GM23338 (cell line): ENCODE data around the gene DCLK1. TPM values are rescaled to one million over a fixed set of nuclear protein-coding genes. Genes with fewer than 3 reads are reported as not detected.

Experiments
- ATAC-seq: fragments of 200-7000 bp; cut with Tn5 transposase; 3 replicates; pipeline ENCODE4 v1.9.1; 2020
- DNase-seq: peaks from one replicate; pipeline ENCODE4 v3.0.0-alpha.2; 2015; ENCODE audit warnings: low spot score
- H2AFZ ChIP-seq: fragments of 200-600 bp; sonication (generic); 2 replicates; pipeline ENCODE4 v1.8.0; 2016; ENCODE audit warnings: antibody characterized with exemption, mild to moderate bottlenecking, moderate library complexity
- H3F3A ChIP-seq: fragments of 200-600 bp; sonication (generic); replicated peaks from 2 replicates; pipeline ENCODE4 v1.8.0; 2017; ENCODE audit warnings: antibody characterized with exemption, mixed run types, low read depth
- H3K27ac ChIP-seq: fragments of 200-600 bp; sonication (generic); 2 replicates; pipeline ENCODE4 v1.6.1; 2016; ENCODE audit warnings: low read depth
- H3K27me3 ChIP-seq: fragments of 200-600 bp; sonication (generic); 2 replicates; pipeline ENCODE4 v1.8.0; 2016; ENCODE audit warnings: mild to moderate bottlenecking, mixed run types, moderate library complexity; ENCODE audit not compliant: insufficient read depth
- H3K36me3 ChIP-seq: fragments of 200-600 bp; sonication (generic); 2 replicates; pipeline ENCODE4 v1.8.0; 2016; ENCODE audit warnings: mild to moderate bottlenecking; ENCODE audit not compliant: insufficient read depth
- H3K4me1 ChIP-seq: fragments of 200-600 bp; sonication (generic); 2 replicates; pipeline ENCODE4 v1.8.0; 2016; ENCODE audit warnings: mild to moderate bottlenecking, moderate library complexity; ENCODE audit not compliant: insufficient read depth
- H3K4me2 ChIP-seq: fragments of 200-600 bp; sonication (generic); 2 replicates; pipeline ENCODE4 v1.7.1; 2017; ENCODE audit warnings: mixed run types
- H3K4me3 ChIP-seq: fragments of 200-600 bp; sonication (generic); 2 replicates; pipeline ENCODE4 v1.6.1; 2016; ENCODE audit warnings: mixed run types
- H3K79me2 ChIP-seq: fragments of 200-600 bp; sonication (generic); replicated peaks from 2 replicates; pipeline ENCODE4 v1.8.0; 2017; ENCODE audit warnings: mild to moderate bottlenecking; ENCODE audit not compliant: insufficient read depth
- H3K9me2 ChIP-seq: fragments of 200-600 bp; sonication (generic); 2 replicates; pipeline ENCODE4 v1.8.0; 2017; ENCODE audit not compliant: insufficient read depth
- H4K20me1 ChIP-seq: fragments of 200-600 bp; sonication (generic); replicated peaks from 2 replicates; pipeline ENCODE4 v1.8.0; 2017; ENCODE audit warnings: mild to moderate bottlenecking; ENCODE audit not compliant: insufficient read depth
- H3K27ac Mint-ChIP-seq: 2 replicates; pipeline ENCODE4 v1.8.0; 2020; ENCODE audit warnings: inconsistent platforms, mild to moderate bottlenecking, moderate library complexity, mixed read lengths
- H3K27me3 Mint-ChIP-seq: 3 replicates; pipeline ENCODE4 v1.8.0; 2022; ENCODE audit warnings: low read depth, mild to moderate bottlenecking, moderate library complexity, mixed read lengths, inconsistent platforms; ENCODE audit not compliant: insufficient read depth, poor library complexity
- H3K36me3 Mint-ChIP-seq: 3 replicates; pipeline ENCODE4 v1.8.0; 2021; ENCODE audit warnings: low read depth, mild to moderate bottlenecking, inconsistent platforms, moderate library complexity, mixed read lengths
- H3K4me1 Mint-ChIP-seq: 3 replicates; pipeline ENCODE4 v1.8.0; 2020; ENCODE audit warnings: mild to moderate bottlenecking, inconsistent platforms, mixed read lengths
- H3K4me3 Mint-ChIP-seq: 3 replicates; pipeline ENCODE4 v1.8.0; 2021; ENCODE audit warnings: moderate library complexity, mild to moderate bottlenecking, inconsistent platforms, mixed read lengths
- H3K9me3 Mint-ChIP-seq: 3 replicates; pipeline ENCODE4 v1.8.0; 2020; ENCODE audit warnings: moderate library complexity, mild to moderate bottlenecking, inconsistent platforms, mixed read lengths
- CREB1 ChIP-seq: fragments of 250-450 bp; sonication (Bioruptor Pico); IDR thresholded peaks from 2 replicates; pipeline ENCODE4 v1.5.0; 2020; ENCODE audit warnings: low read depth, mild to moderate bottlenecking, moderate library complexity
- CTCF ChIP-seq, 2 experiments: fragments of 200-600 bp in 1 of 2; sonication (generic) in 1 of 2; conservative IDR thresholded peaks; 2 replicates each; pipeline versions ENCODE4 v1.5.1 to v1.6.1; 2016 to 2017; ENCODE audit warnings: antibody characterized with exemption in 2 of 2, low read depth in 2 of 2, mild to moderate bottlenecking in 2 of 2, moderate library complexity in 1 of 2
- EZH2 ChIP-seq: fragments of 200-600 bp; sonication (generic); IDR thresholded peaks from one replicate; pipeline ENCODE4 v1.8.0; 2017; ENCODE audit warnings: antibody characterized with exemption, mild to moderate bottlenecking, low read depth; ENCODE audit not compliant: unreplicated experiment
- EZH2phosphoT487 ChIP-seq: fragments of 200-600 bp; sonication (generic); IDR thresholded peaks from one replicate; pipeline ENCODE4 v1.8.1; 2018; ENCODE audit warnings: antibody characterized with exemption; ENCODE audit not compliant: unreplicated experiment
- JUNB ChIP-seq: IDR thresholded peaks from one replicate; pipeline ENCODE4 v1.6.1; 2016; ENCODE audit warnings: antibody characterized with exemption; ENCODE audit not compliant: unreplicated experiment
- NANOG ChIP-seq: IDR thresholded peaks from 2 replicates; pipeline ENCODE4 v1.6.1; 2016; ENCODE audit warnings: antibody characterized with exemption, borderline replicate concordance
- POLR2AphosphoS5 ChIP-seq: IDR thresholded peaks from 2 replicates; pipeline ENCODE4 v1.6.1; 2016; ENCODE audit warnings: antibody characterized with exemption, low read depth
- REST ChIP-seq: IDR thresholded peaks from one replicate; pipeline ENCODE4 v1.6.1; 2018; ENCODE audit warnings: antibody characterized with exemption; ENCODE audit not compliant: unreplicated experiment
- STAT1 ChIP-seq: IDR thresholded peaks from one replicate; pipeline ENCODE4 v1.6.1; 2016; ENCODE audit warnings: antibody characterized with exemption; ENCODE audit not compliant: unreplicated experiment
- ZNF114 ChIP-seq: fragments of 250-450 bp; sonication (Bioruptor Pico); IDR thresholded peaks from 2 replicates; pipeline ENCODE4 v1.5.0; 2020; ENCODE audit warnings: mild to moderate bottlenecking, moderate library complexity
- ZNF331 ChIP-seq: fragments of 250-450 bp; sonication (Bioruptor Pico); IDR thresholded peaks from 2 replicates; pipeline ENCODE4 v1.5.0; 2020; ENCODE audit warnings: low read depth, mild to moderate bottlenecking, moderate library complexity
- ZNF462 ChIP-seq: fragments of 250-450 bp; sonication (Bioruptor Pico); IDR thresholded peaks from 2 replicates; pipeline ENCODE4 v1.5.0; 2020; ENCODE audit warnings: mild to moderate bottlenecking, moderate library complexity
- polyA plus RNA-seq: library from polyadenylated mRNA; unstranded; fragments of >200 nt; fragmentation: Nextera tagmentation; extraction: Ambion mirVana; gene quantifications from 2 replicates; pipeline ENCODE4 v1.2.1, GENCODE V29; 2016
- total RNA-seq: library from RNA; depleted of rRNA; stranded (reverse); fragments of >200 nt; shearing (Covaris generic); gene quantifications from 2 replicates; pipeline ENCODE4 v1.2.3, GENCODE V29; 2014
- TF ChIP-seq, protein P1 (sequence below): IDR thresholded peaks from 2 replicates; pipeline ENCODE4 v1.6.1; 2016; ENCODE audit warnings: antibody characterized with exemption

The DCLK1 gene
- total and polyA plus RNA-seq, 2 experiments from 2014 or later = 13.1 to 57.7 TPM

DNA sequence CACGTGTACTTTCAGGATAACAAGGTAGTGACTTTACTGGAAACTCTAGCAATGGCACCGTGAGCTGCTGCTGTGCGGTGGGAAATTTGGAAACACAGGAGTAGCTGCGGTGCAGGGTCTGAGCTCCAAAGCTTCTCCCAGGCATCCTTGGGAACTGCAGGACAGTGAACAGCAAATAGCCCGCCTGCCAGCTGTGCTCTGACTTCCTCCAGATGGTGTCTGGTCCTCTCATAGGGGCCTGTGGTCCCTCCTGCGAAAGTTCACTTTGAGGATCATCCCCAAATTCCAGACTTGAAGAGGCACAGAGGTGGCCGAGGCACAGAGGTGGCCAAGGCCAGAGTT is 367.4 kb downstream of the DCLK1 start:
- H3K4me3 ChIP-seq = no peak overlapping the region
- ATAC-seq = no peak
- no peak for DNase-seq
- H3K4me1 ChIP-seq = no peaks in the 10 kb centered on the region
- no peak overlapping the region for H3K27ac Mint-ChIP-seq
- no peak overlapping the region for H3K4me3 Mint-ChIP-seq
- TF ChIP-seq ZNF462 (CRISPR knock-in tag) (no peak), NANOG (no peak), ZNF114 (CRISPR knock-in tag) (no peak), JUNB (no peak), ZNF331 (CRISPR knock-in tag) (no peak), POLR2AphosphoS5 (no peak), STAT1 (no peak), REST (no peak), EZH2 (no peak), CTCF (conservative IDR thresholded peaks at IDR 0.05; ENCODE audit: low read depth in 2 of 2) (no peak), CREB1 (CRISPR knock-in tag) (no peak), EZH2phosphoT487 (no peak)
- TF ChIP-seq, protein P1, sequence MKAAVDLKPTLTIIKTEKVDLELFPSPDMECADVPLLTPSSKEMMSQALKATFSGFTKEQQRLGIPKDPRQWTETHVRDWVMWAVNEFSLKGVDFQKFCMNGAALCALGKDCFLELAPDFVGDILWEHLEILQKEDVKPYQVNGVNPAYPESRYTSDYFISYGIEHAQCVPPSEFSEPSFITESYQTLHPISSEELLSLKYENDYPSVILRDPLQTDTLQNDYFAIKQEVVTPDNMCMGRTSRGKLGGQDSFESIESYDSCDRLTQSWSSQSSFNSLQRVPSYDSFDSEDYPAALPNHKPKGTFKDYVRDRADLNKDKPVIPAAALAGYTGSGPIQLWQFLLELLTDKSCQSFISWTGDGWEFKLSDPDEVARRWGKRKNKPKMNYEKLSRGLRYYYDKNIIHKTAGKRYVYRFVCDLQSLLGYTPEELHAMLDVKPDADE = no peak
- no peaks in the 10 kb centered on the region for H3K9me3 Mint-ChIP-seq
- H3K4me2 ChIP-seq = no peak overlapping the region
- H3K9me2 ChIP-seq = peaks cover 12% of the 10 kb centered on the region; the same call in 1 of the 2 replicates
- peaks cover 5% of the 10 kb centered on the region for H3K27me3 Mint-ChIP-seq
- H3K36me3 ChIP-seq = no peaks in the 10 kb centered on the region
- peaks cover 14% of the 10 kb centered on the region; the same call in 1 of the 2 replicates for H3F3A ChIP-seq
- H3K4me1 Mint-ChIP-seq = no peaks in the 10 kb centered on the region; the same call in 2 of the 3 replicates
- no peaks in the 10 kb centered on the region for H3K79me2 ChIP-seq
- no peak overlapping the region for H3K27ac ChIP-seq
- no peaks in the 10 kb centered on the region for H3K36me3 Mint-ChIP-seq
- H3K27me3 ChIP-seq = no peaks in the 10 kb centered on the region
- no peak overlapping the region for H2AFZ ChIP-seq
- H4K20me1 ChIP-seq = no peaks in the 10 kb centered on the region
